ENCODE data around the gene EIF4EBP2. TPM values are rescaled to one million over a fixed set of nuclear protein-coding genes. Genes with fewer than 3 reads are reported as not detected.

EIF4EBP2 gene
- total RNA-seq, 1 donor from 2014 or later, result 62.5 TPM

- DNase-seq, result peak; percentile 8
These were observed 57.7 kb downstream of the EIF4EBP2 start for GRCh38 chr10:70461397-70462348.

GRCh38 chr10:70462349-70462984 is 58.5 kb downstream of the EIF4EBP2 start:
- DNase-seq, result peak; percentile 67

GRCh38 chr10:70465278-70465677 is 61.3 kb downstream of the EIF4EBP2 start:
- no peak for DNase-seq

GRCh38 chr10:70465832-70466231 is 61.9 kb downstream of the EIF4EBP2 start:
- no peak for DNase-seq

- DNase-seq, result no peak
These were observed 63.0 kb downstream of the EIF4EBP2 start for GRCh38 chr10:70466951-70467350.

- DNase-seq, result no peak
These were observed 69.0 kb downstream of the EIF4EBP2 start for GRCh38 chr10:70472799-70473454.

GRCh38 chr10:70474780-70475179 is 70.8 kb downstream of the EIF4EBP2 start:
- no peak for DNase-seq

GRCh38 chr10:70475661-70476060 is 71.7 kb downstream of the EIF4EBP2 start:
- no peak for DNase-seq

- DNase-seq, result no peak
These were observed 72.5 kb downstream of the EIF4EBP2 start for GRCh38 chr10:70476249-70477035.

GRCh38 chr10:70477661-70478162 is 73.8 kb downstream of the EIF4EBP2 start:
- no peak for DNase-seq

Other genes starting within 250 kb of the EIF4EBP2 start
- gene SAR1A, start 233.6 kb upstream of the EIF4EBP2 start, total RNA-seq, result 182 TPM
- gene PPA1, start 170.7 kb upstream of the EIF4EBP2 start, total RNA-seq, result 296 TPM
- 0.31 TPM for gene NPFFR1, start 120.1 kb upstream of the EIF4EBP2 start, total RNA-seq
- gene LRRC20, start 21.5 kb upstream of the EIF4EBP2 start, total RNA-seq, result 21.5 TPM
- gene NODAL, start 37.5 kb downstream of the EIF4EBP2 start, total RNA-seq, result 2.2 TPM
- 8.9 TPM for gene PALD1, start 74.6 kb downstream of the EIF4EBP2 start, total RNA-seq
- not detected for gene PRF1, start 198.6 kb downstream of the EIF4EBP2 start, total RNA-seq